ENCODE measurements around the gene QRSL1.

QRSL1 gene

DNA sequence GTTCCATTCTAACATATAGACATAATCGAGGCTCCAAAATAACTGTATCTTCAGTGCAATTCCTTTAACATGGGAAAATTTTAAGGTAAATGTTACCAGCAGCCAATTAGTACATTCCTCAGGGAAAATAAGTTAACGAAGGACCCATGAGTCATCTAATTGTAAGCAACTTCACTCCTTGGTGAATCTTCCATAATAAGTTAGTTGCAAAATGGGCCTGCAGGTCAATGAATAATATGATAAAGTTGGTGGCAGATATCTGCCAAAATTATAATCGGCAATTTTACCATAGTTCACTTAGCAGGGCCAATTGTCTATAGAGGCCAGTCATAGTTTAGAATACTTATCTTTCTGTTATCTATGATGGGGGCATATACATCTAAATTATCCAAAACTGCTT is 42.3 kb downstream of the QRSL1 start:
- Histone ChIP-seq H3K79me2 (ENCODE audit: insufficient read depth, low read length) (no peaks in the 10 kb centered on the region), H3K9me2 (replicated peaks; ENCODE audit: insufficient read depth, low read length) (no peaks in the 10 kb centered on the region), H3K4me2 (ENCODE audit: low read depth, low read length, poor library complexity, severe bottlenecking) (no peak overlapping the region), H3K36me3 (ENCODE audit: low read length) (peaks cover 3% of the 10 kb centered on the region; the same call in 1 of the 2 replicates), H3K27ac (ENCODE audit: low read depth, low read length) (no peak overlapping the region), H4K20me1 (ENCODE audit: low read depth, low read length) (no peaks in the 10 kb centered on the region), H3F3A (ENCODE audit: insufficient read depth) (peaks cover 20% of the 10 kb centered on the region), H3K9ac (ENCODE audit: low read length) (no peak overlapping the region), H2AFZ (ENCODE audit: low read depth, low read length, severe bottlenecking) (no peak overlapping the region), H3K27me3 (ENCODE audit: low read length) (no peaks in the 10 kb centered on the region), H3K4me3 (ENCODE audit: insufficient read depth, low read length, poor library complexity, severe bottlenecking) (no peak overlapping the region), H3K9me3 (ENCODE audit: insufficient read depth, low read length) (no peaks in the 10 kb centered on the region)
- TF ChIP-seq EZH2phosphoT487 (conservative IDR thresholded peaks at IDR 0.05; ENCODE audit: low read length) = no peak

DNA sequence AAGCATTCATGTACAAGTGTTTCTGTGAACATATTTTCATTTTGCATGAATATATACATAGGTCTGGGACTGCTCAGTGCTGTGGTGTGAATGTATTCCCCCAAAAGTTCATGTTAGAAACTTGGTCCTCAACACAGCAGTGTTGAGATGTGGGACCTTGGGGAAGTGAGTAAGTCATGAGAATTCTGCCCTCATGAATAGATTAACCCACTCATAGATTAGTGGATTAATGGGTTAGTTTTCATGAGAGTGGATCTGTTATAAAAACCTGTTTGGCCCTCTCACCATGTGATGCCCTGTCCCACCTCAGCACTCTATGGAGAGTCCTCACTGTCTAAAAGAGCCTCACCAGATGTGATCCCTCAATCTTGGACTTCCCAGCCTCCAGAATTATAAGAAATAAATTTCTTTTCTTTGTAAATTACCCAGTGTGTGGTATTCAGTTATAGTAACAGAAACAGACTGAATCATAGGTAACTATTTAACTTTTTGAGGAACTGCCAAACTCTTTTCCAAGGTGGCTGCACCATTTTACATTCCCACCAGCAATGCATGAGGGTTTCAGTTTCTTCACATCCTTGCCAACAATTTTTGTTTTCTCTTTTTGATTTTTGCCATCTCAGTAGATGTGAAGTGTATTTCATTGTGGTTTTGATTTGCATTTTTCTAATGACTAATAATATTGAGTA is 45.3 kb downstream of the QRSL1 start:
- Histone ChIP-seq H3K36me3 (ENCODE audit: low read length) (no peaks in the 10 kb centered on the region), H3K9ac (ENCODE audit: low read length) (no peak overlapping the region), H3K9me2 (replicated peaks; ENCODE audit: insufficient read depth, low read length) (no peaks in the 10 kb centered on the region), H3K4me2 (ENCODE audit: low read depth, low read length, poor library complexity, severe bottlenecking) (no peak overlapping the region), H2AFZ (ENCODE audit: low read depth, low read length, severe bottlenecking) (no peak overlapping the region), H3K27ac (ENCODE audit: low read depth, low read length) (no peak overlapping the region), H3K9me3 (ENCODE audit: insufficient read depth, low read length) (no peaks in the 10 kb centered on the region), H3K4me3 (ENCODE audit: insufficient read depth, low read length, poor library complexity, severe bottlenecking) (no peak overlapping the region), H4K20me1 (ENCODE audit: low read depth, low read length) (no peaks in the 10 kb centered on the region), H3K27me3 (ENCODE audit: low read length) (no peaks in the 10 kb centered on the region), H3F3A (ENCODE audit: insufficient read depth) (peaks cover 13% of the 10 kb centered on the region; the same call in 1 of the 2 replicates), H3K79me2 (ENCODE audit: insufficient read depth, low read length) (no peaks in the 10 kb centered on the region)
- TF ChIP-seq, protein P1, sequence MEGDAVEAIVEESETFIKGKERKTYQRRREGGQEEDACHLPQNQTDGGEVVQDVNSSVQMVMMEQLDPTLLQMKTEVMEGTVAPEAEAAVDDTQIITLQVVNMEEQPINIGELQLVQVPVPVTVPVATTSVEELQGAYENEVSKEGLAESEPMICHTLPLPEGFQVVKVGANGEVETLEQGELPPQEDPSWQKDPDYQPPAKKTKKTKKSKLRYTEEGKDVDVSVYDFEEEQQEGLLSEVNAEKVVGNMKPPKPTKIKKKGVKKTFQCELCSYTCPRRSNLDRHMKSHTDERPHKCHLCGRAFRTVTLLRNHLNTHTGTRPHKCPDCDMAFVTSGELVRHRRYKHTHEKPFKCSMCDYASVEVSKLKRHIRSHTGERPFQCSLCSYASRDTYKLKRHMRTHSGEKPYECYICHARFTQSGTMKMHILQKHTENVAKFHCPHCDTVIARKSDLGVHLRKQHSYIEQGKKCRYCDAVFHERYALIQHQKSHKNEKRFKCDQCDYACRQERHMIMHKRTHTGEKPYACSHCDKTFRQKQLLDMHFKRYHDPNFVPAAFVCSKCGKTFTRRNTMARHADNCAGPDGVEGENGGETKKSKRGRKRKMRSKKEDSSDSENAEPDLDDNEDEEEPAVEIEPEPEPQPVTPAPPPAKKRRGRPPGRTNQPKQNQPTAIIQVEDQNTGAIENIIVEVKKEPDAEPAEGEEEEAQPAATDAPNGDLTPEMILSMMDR (IDR thresholded peaks at IDR 0.05; ENCODE audit: insufficient read depth, low read length, poor library complexity, severe bottlenecking) = no peak

DNA sequence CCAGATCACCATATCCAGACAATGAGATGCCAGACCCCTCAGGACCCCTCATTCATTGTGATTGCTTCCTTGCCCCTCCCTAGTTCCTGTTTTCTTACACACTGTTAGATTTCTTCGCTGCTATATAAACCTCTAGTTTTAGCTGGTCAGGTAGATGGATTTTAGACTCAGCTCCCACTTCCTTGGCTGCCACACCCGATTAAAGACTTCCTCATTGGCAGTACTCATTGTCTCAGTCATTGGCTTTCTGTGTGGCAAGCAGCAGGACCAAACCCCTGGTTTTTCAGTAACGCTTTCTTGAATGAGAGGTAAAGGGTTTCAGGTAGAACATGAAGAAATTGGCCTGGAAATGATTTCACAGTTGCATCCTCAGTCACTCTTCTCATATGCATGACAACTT is 47.9 kb downstream of the QRSL1 start:
- H3K27me3 ChIP-seq (ENCODE audit: low read length) = no peaks in the 10 kb centered on the region
- H3K4me2 ChIP-seq (ENCODE audit: low read depth, low read length, poor library complexity, severe bottlenecking) = no peak overlapping the region
- no peaks in the 10 kb centered on the region for H3K79me2 ChIP-seq (ENCODE audit: insufficient read depth, low read length)
- H4K20me1 ChIP-seq (ENCODE audit: low read depth, low read length) = no peaks in the 10 kb centered on the region
- no peak overlapping the region for H3K27ac ChIP-seq (ENCODE audit: low read depth, low read length)
- peaks cover 7% of the 10 kb centered on the region; the same call in 1 of the 2 replicates for H3F3A ChIP-seq (ENCODE audit: insufficient read depth)
- no peaks in the 10 kb centered on the region for H3K9me2 ChIP-seq (replicated peaks; ENCODE audit: insufficient read depth, low read length)
- no peaks in the 10 kb centered on the region for H3K9me3 ChIP-seq (ENCODE audit: insufficient read depth, low read length)
- TF ChIP-seq EZH2phosphoT487 (conservative IDR thresholded peaks at IDR 0.05; ENCODE audit: low read length) = no peak
- TF ChIP-seq, protein P1 (IDR thresholded peaks at IDR 0.05; ENCODE audit: insufficient read depth, low read length, poor library complexity, severe bottlenecking) = no peak
- H3K4me3 ChIP-seq (ENCODE audit: insufficient read depth, low read length, poor library complexity, severe bottlenecking) = no peak overlapping the region
- no peaks in the 10 kb centered on the region for H3K36me3 ChIP-seq (ENCODE audit: low read length)
- no peak overlapping the region for H3K9ac ChIP-seq (ENCODE audit: low read length)
- no peak overlapping the region for H2AFZ ChIP-seq (ENCODE audit: low read depth, low read length, severe bottlenecking)

DNA sequence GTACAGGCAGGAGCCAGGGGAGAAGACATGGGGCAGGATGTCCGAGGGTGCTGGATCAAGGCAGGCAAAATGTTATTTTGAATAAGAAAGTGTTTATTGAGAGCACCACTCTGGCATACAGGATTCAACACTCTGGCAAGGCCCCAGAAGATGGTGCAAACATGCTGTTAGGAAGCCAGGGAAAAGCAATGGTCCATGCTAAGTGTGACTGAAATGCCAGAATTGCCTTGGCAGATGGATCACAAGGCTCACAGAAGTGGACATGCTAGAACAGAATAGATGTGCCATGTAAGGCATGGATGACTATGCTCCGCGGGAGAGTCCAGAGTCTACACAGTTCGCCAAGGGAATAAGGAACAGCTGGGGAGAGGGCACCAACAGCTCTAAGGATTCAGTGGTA is 54.6 kb downstream of the QRSL1 start:
- no peak overlapping the region for H3K4me3 ChIP-seq (ENCODE audit: insufficient read depth, low read length, poor library complexity, severe bottlenecking)
- no peak overlapping the region for H3K27ac ChIP-seq (ENCODE audit: low read depth, low read length)
- TF ChIP-seq, protein P1 (IDR thresholded peaks at IDR 0.05; ENCODE audit: insufficient read depth, low read length, poor library complexity, severe bottlenecking) = no peak
- no peak for TF ChIP-seq EZH2phosphoT487 (conservative IDR thresholded peaks at IDR 0.05; ENCODE audit: low read length)
- H3K9me2 ChIP-seq (replicated peaks; ENCODE audit: insufficient read depth, low read length) = no peaks in the 10 kb centered on the region
- no peaks in the 10 kb centered on the region for H4K20me1 ChIP-seq (ENCODE audit: low read depth, low read length)
- H3K4me2 ChIP-seq (ENCODE audit: low read depth, low read length, poor library complexity, severe bottlenecking) = no peak overlapping the region
- no peak overlapping the region for H3K9ac ChIP-seq (ENCODE audit: low read length)
- H3K79me2 ChIP-seq (ENCODE audit: insufficient read depth, low read length) = no peaks in the 10 kb centered on the region
- no peaks in the 10 kb centered on the region for H3K36me3 ChIP-seq (ENCODE audit: low read length)
- no peaks in the 10 kb centered on the region for H3K9me3 ChIP-seq (ENCODE audit: insufficient read depth, low read length)
- H2AFZ ChIP-seq (ENCODE audit: low read depth, low read length, severe bottlenecking) = peak overlapping the region; percentile 12
- no peaks in the 10 kb centered on the region for H3K27me3 ChIP-seq (ENCODE audit: low read length)
- H3F3A ChIP-seq (ENCODE audit: insufficient read depth) = no peaks in the 10 kb centered on the region

Measured in SU-DHL-6 (cell line).